ENCODE data around the gene AP3B1.

Gene AP3B1

GRCh38 chr5:78235289-78235688, 59.2 kb downstream of the AP3B1 start:
- H3K9ac ChIP-seq, result no peak overlapping the region
- no peak overlapping the region for H2AFZ ChIP-seq
- no peaks in the 10 kb centered on the region for H3K36me3 ChIP-seq (ENCODE audit: control insufficient read depth, insufficient read depth, low read length)
- H3K27me3 ChIP-seq (ENCODE audit: control insufficient read depth, insufficient read depth, low read length), result no peaks in the 10 kb centered on the region
- H3K4me1 ChIP-seq, result no peaks in the 10 kb centered on the region
- no peak overlapping the region for H3K4me3 ChIP-seq (ENCODE audit: low read depth, low read length)
- TF ChIP-seq CTCF (IDR thresholded peaks at IDR 0.05), result no peak
- no peaks in the 10 kb centered on the region for H3K79me2 ChIP-seq
- no peaks in the 10 kb centered on the region for H3K9me3 ChIP-seq (ENCODE audit: control insufficient read depth, low read length)
- H3K4me2 ChIP-seq (ENCODE audit: low read length), result no peak overlapping the region
- no peak overlapping the region for H3K27ac ChIP-seq

- Histone ChIP-seq H3K4me3 (ENCODE audit: low read depth, low read length) (no peak overlapping the region), H2AFZ (no peak overlapping the region), H3K9me3 (ENCODE audit: control insufficient read depth, low read length) (no peaks in the 10 kb centered on the region), H3K4me2 (ENCODE audit: low read length) (no peak overlapping the region), H3K27ac (no peak overlapping the region), H3K27me3 (ENCODE audit: control insufficient read depth, insufficient read depth, low read length) (no peaks in the 10 kb centered on the region), H3K4me1 (peaks cover 3% of the 10 kb centered on the region), H3K9ac (no peak overlapping the region), H3K79me2 (no peaks in the 10 kb centered on the region), H3K36me3 (ENCODE audit: control insufficient read depth, insufficient read depth, low read length) (no peaks in the 10 kb centered on the region)
- TF ChIP-seq CTCF (IDR thresholded peaks at IDR 0.05), result no peak
Measured at GRCh38 chr5:78234804-78235203, 59.7 kb downstream of the AP3B1 start.

- no peak overlapping the region for H2AFZ ChIP-seq
- H3K4me3 ChIP-seq (ENCODE audit: low read depth, low read length), result no peak overlapping the region
- H3K9ac ChIP-seq, result no peak overlapping the region
- H3K4me1 ChIP-seq, result peaks cover 3% of the 10 kb centered on the region
- TF ChIP-seq CTCF (IDR thresholded peaks at IDR 0.05), result no peak
- no peaks in the 10 kb centered on the region for H3K36me3 ChIP-seq (ENCODE audit: control insufficient read depth, insufficient read depth, low read length)
- H3K4me2 ChIP-seq (ENCODE audit: low read length), result no peak overlapping the region
- no peaks in the 10 kb centered on the region for H3K27me3 ChIP-seq (ENCODE audit: control insufficient read depth, insufficient read depth, low read length)
- H3K9me3 ChIP-seq (ENCODE audit: control insufficient read depth, low read length), result no peaks in the 10 kb centered on the region
- no peak overlapping the region for H3K27ac ChIP-seq
- no peaks in the 10 kb centered on the region for H3K79me2 ChIP-seq
Measured at GRCh38 chr5:78232163-78232562, 62.3 kb downstream of the AP3B1 start.

- Histone ChIP-seq H3K27me3 (ENCODE audit: control insufficient read depth, insufficient read depth, low read length) (no peaks in the 10 kb centered on the region), H3K4me2 (ENCODE audit: low read length) (no peak overlapping the region), H3K27ac (no peak overlapping the region), H3K9ac (no peak overlapping the region), H3K9me3 (ENCODE audit: control insufficient read depth, low read length) (no peaks in the 10 kb centered on the region), H3K4me3 (ENCODE audit: low read depth, low read length) (no peak overlapping the region), H3K79me2 (no peaks in the 10 kb centered on the region), H3K4me1 (no peaks in the 10 kb centered on the region), H2AFZ (no peak overlapping the region), H3K36me3 (ENCODE audit: control insufficient read depth, insufficient read depth, low read length) (no peaks in the 10 kb centered on the region)
- no peak for TF ChIP-seq CTCF (IDR thresholded peaks at IDR 0.05)
Measured at GRCh38 chr5:78224358-78224757, 70.1 kb downstream of the AP3B1 start.

- no peaks in the 10 kb centered on the region for H3K36me3 ChIP-seq (ENCODE audit: control insufficient read depth, insufficient read depth, low read length)
- H3K4me1 ChIP-seq, result no peaks in the 10 kb centered on the region
- TF ChIP-seq CTCF (IDR thresholded peaks at IDR 0.05), result no peak
- no peak overlapping the region for H2AFZ ChIP-seq
- no peaks in the 10 kb centered on the region for H3K9me3 ChIP-seq (ENCODE audit: control insufficient read depth, low read length)
- H3K27ac ChIP-seq, result no peak overlapping the region
- no peak overlapping the region for H3K4me3 ChIP-seq (ENCODE audit: low read depth, low read length)
- no peaks in the 10 kb centered on the region for H3K27me3 ChIP-seq (ENCODE audit: control insufficient read depth, insufficient read depth, low read length)
- H3K79me2 ChIP-seq, result no peaks in the 10 kb centered on the region
- H3K9ac ChIP-seq, result no peak overlapping the region
- H3K4me2 ChIP-seq (ENCODE audit: low read length), result no peak overlapping the region
Measured at GRCh38 chr5:78221964-78222451, 72.5 kb downstream of the AP3B1 start.

Measured in parathyroid adenoma (tissue), 2 donors.